HL-60 (cell line): Measurements from ENCODE around the gene TSPEAR.

Experiments
- GABPA ChIP-seq: IDR thresholded peaks from 2 replicates; pipeline ENCODE4 v1.6.1; 2012; ENCODE audit warnings: low read depth
- POLR2AphosphoS5 ChIP-seq: IDR thresholded peaks from 2 replicates; pipeline ENCODE4 v1.6.1; 2012; ENCODE audit warnings: low read depth
- SPI1 ChIP-seq: IDR thresholded peaks from 2 replicates; pipeline ENCODE4 v1.6.1; 2012; ENCODE audit warnings: low read depth, mild to moderate bottlenecking, borderline replicate concordance
- TF ChIP-seq, protein P1 (sequence below): IDR thresholded peaks from one replicate; pipeline ENCODE4 v1.5.1; 2011; ENCODE audit warnings: low read length, control low read depth, inconsistent platforms; ENCODE audit not compliant: insufficient read depth
- TF ChIP-seq, protein P2 (sequence below): IDR thresholded peaks from 2 replicates; pipeline ENCODE4 v1.6.1; 2012; ENCODE audit warnings: low read depth; ENCODE audit not compliant: insufficient replicate concordance

DNA sequence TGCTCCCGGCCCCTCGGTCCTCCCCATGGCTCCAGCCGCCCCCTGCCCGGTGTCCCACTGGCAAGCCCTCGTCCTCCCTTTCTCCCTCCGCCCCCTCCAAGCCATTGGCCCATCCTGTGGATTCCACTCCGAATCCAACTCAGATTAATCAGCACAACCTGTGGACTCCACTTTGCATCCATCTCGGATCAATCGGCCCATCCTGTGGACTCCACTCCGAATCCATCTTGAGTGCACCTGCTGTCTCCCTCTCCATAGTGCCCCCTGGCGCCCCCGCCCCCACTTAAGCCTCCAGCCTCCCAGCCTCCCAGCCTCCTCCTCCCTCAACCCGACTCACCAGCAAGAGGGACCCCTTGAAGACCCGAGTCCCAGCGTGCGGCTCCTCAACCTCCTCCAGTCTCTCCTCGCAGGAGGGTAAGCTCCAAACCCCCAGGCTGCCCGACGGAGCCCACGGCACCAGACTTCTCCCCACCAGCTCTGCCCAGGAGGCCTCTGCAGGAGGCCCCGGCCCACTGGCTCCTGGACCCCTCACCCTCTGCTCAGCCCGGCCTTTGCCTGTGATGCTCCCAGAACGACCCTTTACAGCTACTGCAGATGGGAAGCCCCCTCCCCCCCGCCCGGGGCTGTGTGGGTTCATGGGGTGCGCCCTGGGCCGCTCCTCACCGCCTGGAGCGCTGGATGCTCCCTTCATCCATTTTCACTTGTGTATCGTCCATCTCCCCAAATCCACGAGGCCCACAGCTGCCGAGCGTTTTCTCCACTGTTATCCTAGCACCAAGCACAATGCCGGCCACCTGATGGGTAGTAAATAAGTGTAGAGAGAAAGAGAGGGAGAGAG lies 40.6 kb upstream of the TSPEAR start:
- TF ChIP-seq, protein P1, sequence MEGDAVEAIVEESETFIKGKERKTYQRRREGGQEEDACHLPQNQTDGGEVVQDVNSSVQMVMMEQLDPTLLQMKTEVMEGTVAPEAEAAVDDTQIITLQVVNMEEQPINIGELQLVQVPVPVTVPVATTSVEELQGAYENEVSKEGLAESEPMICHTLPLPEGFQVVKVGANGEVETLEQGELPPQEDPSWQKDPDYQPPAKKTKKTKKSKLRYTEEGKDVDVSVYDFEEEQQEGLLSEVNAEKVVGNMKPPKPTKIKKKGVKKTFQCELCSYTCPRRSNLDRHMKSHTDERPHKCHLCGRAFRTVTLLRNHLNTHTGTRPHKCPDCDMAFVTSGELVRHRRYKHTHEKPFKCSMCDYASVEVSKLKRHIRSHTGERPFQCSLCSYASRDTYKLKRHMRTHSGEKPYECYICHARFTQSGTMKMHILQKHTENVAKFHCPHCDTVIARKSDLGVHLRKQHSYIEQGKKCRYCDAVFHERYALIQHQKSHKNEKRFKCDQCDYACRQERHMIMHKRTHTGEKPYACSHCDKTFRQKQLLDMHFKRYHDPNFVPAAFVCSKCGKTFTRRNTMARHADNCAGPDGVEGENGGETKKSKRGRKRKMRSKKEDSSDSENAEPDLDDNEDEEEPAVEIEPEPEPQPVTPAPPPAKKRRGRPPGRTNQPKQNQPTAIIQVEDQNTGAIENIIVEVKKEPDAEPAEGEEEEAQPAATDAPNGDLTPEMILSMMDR: no peak
- TF ChIP-seq, protein P2, sequence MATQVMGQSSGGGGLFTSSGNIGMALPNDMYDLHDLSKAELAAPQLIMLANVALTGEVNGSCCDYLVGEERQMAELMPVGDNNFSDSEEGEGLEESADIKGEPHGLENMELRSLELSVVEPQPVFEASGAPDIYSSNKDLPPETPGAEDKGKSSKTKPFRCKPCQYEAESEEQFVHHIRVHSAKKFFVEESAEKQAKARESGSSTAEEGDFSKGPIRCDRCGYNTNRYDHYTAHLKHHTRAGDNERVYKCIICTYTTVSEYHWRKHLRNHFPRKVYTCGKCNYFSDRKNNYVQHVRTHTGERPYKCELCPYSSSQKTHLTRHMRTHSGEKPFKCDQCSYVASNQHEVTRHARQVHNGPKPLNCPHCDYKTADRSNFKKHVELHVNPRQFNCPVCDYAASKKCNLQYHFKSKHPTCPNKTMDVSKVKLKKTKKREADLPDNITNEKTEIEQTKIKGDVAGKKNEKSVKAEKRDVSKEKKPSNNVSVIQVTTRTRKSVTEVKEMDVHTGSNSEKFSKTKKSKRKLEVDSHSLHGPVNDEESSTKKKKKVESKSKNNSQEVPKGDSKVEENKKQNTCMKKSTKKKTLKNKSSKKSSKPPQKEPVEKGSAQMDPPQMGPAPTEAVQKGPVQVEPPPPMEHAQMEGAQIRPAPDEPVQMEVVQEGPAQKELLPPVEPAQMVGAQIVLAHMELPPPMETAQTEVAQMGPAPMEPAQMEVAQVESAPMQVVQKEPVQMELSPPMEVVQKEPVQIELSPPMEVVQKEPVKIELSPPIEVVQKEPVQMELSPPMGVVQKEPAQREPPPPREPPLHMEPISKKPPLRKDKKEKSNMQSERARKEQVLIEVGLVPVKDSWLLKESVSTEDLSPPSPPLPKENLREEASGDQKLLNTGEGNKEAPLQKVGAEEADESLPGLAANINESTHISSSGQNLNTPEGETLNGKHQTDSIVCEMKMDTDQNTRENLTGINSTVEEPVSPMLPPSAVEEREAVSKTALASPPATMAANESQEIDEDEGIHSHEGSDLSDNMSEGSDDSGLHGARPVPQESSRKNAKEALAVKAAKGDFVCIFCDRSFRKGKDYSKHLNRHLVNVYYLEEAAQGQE: no peak
- TF ChIP-seq POLR2AphosphoS5 (no peak), GABPA (no peak), SPI1 (no peak)
